ENCODE data around the gene WDR55. TPM values are rescaled to one million over a fixed set of nuclear protein-coding genes. Genes with fewer than 3 reads are reported as not detected.

WDR55 gene
- total and polyA plus RNA-seq, 2 of the 8 experiments (the other 6 are each of a cell fraction or from before 2014, with no cell fraction given): 15.3 to 22.7 TPM

DNA sequence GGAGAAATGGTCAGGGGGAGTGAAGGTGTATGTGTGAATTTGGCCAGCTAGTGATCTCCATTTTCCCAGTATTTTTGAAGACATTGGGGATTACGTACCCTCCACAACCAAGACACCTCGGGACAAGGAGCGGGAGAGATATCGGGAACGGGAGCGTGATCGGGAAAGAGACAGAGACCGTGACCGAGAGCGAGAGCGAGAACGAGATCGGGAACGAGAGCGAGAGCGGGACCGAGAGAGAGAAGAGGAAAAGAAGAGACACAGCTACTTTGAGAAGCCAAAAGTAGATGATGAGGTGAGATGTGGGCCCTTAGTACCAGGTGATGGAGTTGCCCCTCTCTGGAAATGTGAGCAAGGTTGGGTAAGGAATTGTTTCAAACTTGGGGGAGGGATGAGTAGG lies 5.8 kb upstream of the WDR55 start:
- Histone ChIP-seq H2AK5ac (ENCODE audit: low read depth, low read length) (no peak overlapping the region), H2BK20ac (ENCODE audit: low read length) (no peak overlapping the region), H3K23me2 (ENCODE audit: low read depth, low read length) (no peaks in the 10 kb centered on the region; the same call in 1 of the 2 replicates), H2BK12ac (ENCODE audit: low read depth, low read length) (no peak overlapping the region), H3K27ac (ENCODE audit: low read depth, low read length) (no peak overlapping the region), H3K4me1 (replicated peaks in 1 of 4; ENCODE audit: control insufficient read depth in 3 of 4, insufficient read depth in 4 of 4, low read length in 3 of 4) (no peaks in the 10 kb centered on the region; a peak in 1 of 7 replicates), H3K18ac (ENCODE audit: extremely low read depth, low read length) (no peak overlapping the region), H4K8ac (ENCODE audit: extremely low read depth, insufficient read depth, low read length) (no peak overlapping the region), H4K20me1 (replicated peaks in 1 of 2; ENCODE audit: control insufficient read depth in 1 of 2, insufficient read depth in 2 of 2, low read length in 2 of 2) (no peaks in the 10 kb centered on the region), H2AFZ (ENCODE audit: low read length) (no peak overlapping the region), H3K4me3 (ENCODE audit: extremely low read depth in 1 of 4, insufficient read depth in 2 of 4, low read depth in 3 of 4, low read length in 4 of 4) (no peak overlapping the region), H3K4ac (replicated peaks; ENCODE audit: insufficient read length, low read depth, low read length) (no peak overlapping the region), H3K36me3 (ENCODE audit: control insufficient read depth in 2 of 4, insufficient read depth in 4 of 4, low read length in 3 of 4) (peaks cover 12 to 76% (median 58%) of the 10 kb centered on the region in 4 experiments; a peak in 7 of 8 replicates), H4K91ac (replicated peaks; ENCODE audit: insufficient read length, low read length) (no peak overlapping the region), H2BK5ac (ENCODE audit: low read depth, low read length) (no peak overlapping the region), H3K79me1 (ENCODE audit: low read depth, low read length) (no peaks in the 10 kb centered on the region), H3K23ac (ENCODE audit: insufficient read length) (no peak overlapping the region), H3K79me2 (ENCODE audit: control insufficient read depth in 1 of 2, insufficient read depth in 2 of 2, low read length in 2 of 2) (no peaks in the 10 kb centered on the region), H3K4me2 (ENCODE audit: insufficient read depth in 1 of 2, low read depth in 2 of 2, low read length in 2 of 2) (no peak overlapping the region), H3K56ac (replicated peaks; ENCODE audit: insufficient read length, low read depth, low read length) (no peak overlapping the region), H3K9ac (replicated peaks in 1 of 4; ENCODE audit: extremely low read depth in 1 of 4, low read depth in 3 of 4, low read length in 3 of 4) (no peak overlapping the region), H2BK15ac (ENCODE audit: low read length) (no peak overlapping the region), H4K5ac (ENCODE audit: insufficient read length, low read depth, low read length) (no peak overlapping the region), H3K27me3 (replicated peaks in 1 of 4; ENCODE audit: control insufficient read depth in 3 of 4, extremely low read depth in 1 of 4, insufficient read depth in 3 of 4, low read length in 3 of 4) (no peaks in the 10 kb centered on the region), H3K14ac (ENCODE audit: insufficient read length) (no peak overlapping the region), H3K9me3 (ENCODE audit: insufficient read depth in 2 of 2, low read depth in 1 of 2, low read length in 1 of 2) (no peaks in the 10 kb centered on the region), H2BK120ac (replicated peaks; ENCODE audit: low read depth, low read length) (no peak overlapping the region)
- WGBS, 2 experiments (ENCODE audit: extremely low coverage in 1 of 2, insufficient coverage in 1 of 2, insufficient read length in 1 of 2, insufficient replicate concordance in 2 of 2, low coverage in 1 of 2, low lambda C conversion rate in 2 of 2, missing lambda C conversion rate in 1 of 2): 98 to 100% methylated on average over 7 to 12 of the region's 17 CpGs
- no peak for FAIRE-seq
- no peak for DNase-seq (ENCODE audit: low read depth in 1 of 2, low spot score in 2 of 2)
- ChIA-PET CTCF (ENCODE audit: partially characterized antibody) (interaction anchor here (0.9 kb wide), 1 partner anchor 229 kb away, joined by 3 read pairs; no protein-coding TSS in a partner anchor), POLR2A (ENCODE audit: partially characterized antibody) (interaction anchor here (0.6 to 9.9 kb wide), 3 partner anchors 11 to 17 kb away, joined by 3 to 87 read pairs (median 3); partner anchors contain the start of genes IK and NDUFA2)
- TF ChIP-seq SAP30 (IDR thresholded peaks at IDR 0.05; ENCODE audit: insufficient read depth, insufficient replicate concordance, low read length) (no peak), KDM5A (IDR thresholded peaks at IDR 0.05; ENCODE audit: low read length) (no peak), MAFK (IDR thresholded peaks at IDR 0.05; ENCODE audit: low read depth, low read length) (no peak), SP4 (IDR thresholded peaks at IDR 0.05; ENCODE audit: low read length) (no peak), BRCA1 (IDR thresholded peaks at IDR 0.05; ENCODE audit: low read depth, low read length) (no peak), TEAD4 (IDR thresholded peaks at IDR 0.05; ENCODE audit: low read depth, low read length) (no peak), KDM4A (IDR thresholded peaks at IDR 0.05; ENCODE audit: low read depth, low read length, severe bottlenecking) (no peak), ASH2L (IDR thresholded peaks at IDR 0.05; ENCODE audit: low read length) (no peak), CHD1 (IDR thresholded peaks at IDR 0.05; ENCODE audit: low read depth, low read length) (no peak), YY1 (IDR thresholded peaks at IDR 0.05; ENCODE audit: low read depth, low read length) (no peak), PHF8 (conservative IDR thresholded peaks at IDR 0.05; ENCODE audit: low read depth, low read length) (no peak), HDAC2 (IDR thresholded peaks at IDR 0.05; ENCODE audit: borderline replicate concordance in 1 of 2, low read depth in 2 of 2, low read length in 2 of 2) (no peak), CHD2 (IDR thresholded peaks at IDR 0.05; ENCODE audit: low read length) (no peak)

Measured in H1 (cell line).